ENCODE data around the gene PDZRN4.

DNA sequence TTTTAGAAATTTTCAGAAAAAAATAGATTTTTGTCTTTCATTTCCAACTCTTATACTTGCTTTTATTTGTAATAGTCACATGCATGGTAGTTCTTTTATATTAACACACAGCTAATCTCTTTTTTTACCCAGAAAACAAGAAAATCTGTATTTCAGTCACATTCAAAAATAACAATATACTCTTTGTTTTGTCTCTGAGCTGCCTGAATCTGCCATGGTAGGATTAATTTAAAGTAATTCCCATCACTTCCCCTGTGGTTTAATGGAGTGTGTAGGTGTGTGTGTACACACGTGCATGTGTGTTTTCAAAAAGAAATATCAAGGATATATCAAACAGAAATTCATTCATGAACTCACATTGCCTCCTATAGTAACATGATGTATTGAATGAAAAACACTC is 42.6 kb downstream of the PDZRN4 start:
- TF ChIP-seq, protein P1, sequence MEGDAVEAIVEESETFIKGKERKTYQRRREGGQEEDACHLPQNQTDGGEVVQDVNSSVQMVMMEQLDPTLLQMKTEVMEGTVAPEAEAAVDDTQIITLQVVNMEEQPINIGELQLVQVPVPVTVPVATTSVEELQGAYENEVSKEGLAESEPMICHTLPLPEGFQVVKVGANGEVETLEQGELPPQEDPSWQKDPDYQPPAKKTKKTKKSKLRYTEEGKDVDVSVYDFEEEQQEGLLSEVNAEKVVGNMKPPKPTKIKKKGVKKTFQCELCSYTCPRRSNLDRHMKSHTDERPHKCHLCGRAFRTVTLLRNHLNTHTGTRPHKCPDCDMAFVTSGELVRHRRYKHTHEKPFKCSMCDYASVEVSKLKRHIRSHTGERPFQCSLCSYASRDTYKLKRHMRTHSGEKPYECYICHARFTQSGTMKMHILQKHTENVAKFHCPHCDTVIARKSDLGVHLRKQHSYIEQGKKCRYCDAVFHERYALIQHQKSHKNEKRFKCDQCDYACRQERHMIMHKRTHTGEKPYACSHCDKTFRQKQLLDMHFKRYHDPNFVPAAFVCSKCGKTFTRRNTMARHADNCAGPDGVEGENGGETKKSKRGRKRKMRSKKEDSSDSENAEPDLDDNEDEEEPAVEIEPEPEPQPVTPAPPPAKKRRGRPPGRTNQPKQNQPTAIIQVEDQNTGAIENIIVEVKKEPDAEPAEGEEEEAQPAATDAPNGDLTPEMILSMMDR (IDR thresholded peaks at IDR 0.05): no peak
- TF ChIP-seq POLR2A (IDR thresholded peaks at IDR 0.05): no peak
